Natural killer cell treated with Interleukin-12 subunit alpha and Interleukin-12 subunit beta and Interleukin-15 and Interleukin-18, amount 100 ng/mL, for 72 hours (primary cell): ENCODE measurements around the gene ABHD6. TPM values are rescaled to one million over a fixed set of nuclear protein-coding genes. Genes with fewer than 3 reads are reported as not detected.
"Not testable (repeated sequence)": the region's sequence is repeated elsewhere in the genome, so short reads cannot be mapped to it uniquely, and the experiment has no call there.

Source experiments
- ATAC-seq, 2 donors: fragments of 150-1000 bp; cut with Tn5 transposase in 1 of 2; sonication (Bioruptor Pico), chemical (Tn5 transposase) in 1 of 2; 2 replicates each; pipeline ENCODE4 v1.10.0; 2021
- DNase-seq: peaks from one replicate; pipeline ENCODE4 v3.0.0; 2022; ENCODE audit warnings: low spot score
- H3K27ac Mint-ChIP-seq, 2 donors: 1 replicate in 1 of 2; 2 replicates in 1 of 2; pipeline ENCODE4 v1.8.0; 2022; ENCODE audit warnings: mixed read lengths in 2 of 2, mild to moderate bottlenecking in 1 of 2, moderate library complexity in 1 of 2
- H3K27me3 Mint-ChIP-seq, 2 donors: 1 replicate in 1 of 2; 2 replicates in 1 of 2; pipeline ENCODE4 v1.8.0; 2022; ENCODE audit warnings: mixed read lengths in 2 of 2
- H3K36me3 Mint-ChIP-seq: one replicate; pipeline ENCODE4 v1.8.0; 2022; ENCODE audit warnings: mixed read lengths
- H3K4me1 Mint-ChIP-seq, 2 donors: 1 replicate in 1 of 2; 2 replicates in 1 of 2; pipeline ENCODE4 v1.8.0; 2022; ENCODE audit warnings: low read depth in 2 of 2, mixed read lengths in 2 of 2, mild to moderate bottlenecking in 1 of 2
- H3K4me3 Mint-ChIP-seq: one replicate; pipeline ENCODE4 v1.8.0; 2022; ENCODE audit warnings: mixed read lengths
- H3K9me3 Mint-ChIP-seq: 2 replicates; pipeline ENCODE4 v1.8.0; 2022; ENCODE audit warnings: mixed read lengths
- total RNA-seq, 2 donors: library from RNA; stranded (reverse); gene quantifications; one replicate each; pipeline ENCODE4 v1.2.3, GENCODE V29; 2022

ABHD6 gene
- total RNA-seq, 2 donors from 2014 or later = 2.5 to 3.3 TPM

DNA sequence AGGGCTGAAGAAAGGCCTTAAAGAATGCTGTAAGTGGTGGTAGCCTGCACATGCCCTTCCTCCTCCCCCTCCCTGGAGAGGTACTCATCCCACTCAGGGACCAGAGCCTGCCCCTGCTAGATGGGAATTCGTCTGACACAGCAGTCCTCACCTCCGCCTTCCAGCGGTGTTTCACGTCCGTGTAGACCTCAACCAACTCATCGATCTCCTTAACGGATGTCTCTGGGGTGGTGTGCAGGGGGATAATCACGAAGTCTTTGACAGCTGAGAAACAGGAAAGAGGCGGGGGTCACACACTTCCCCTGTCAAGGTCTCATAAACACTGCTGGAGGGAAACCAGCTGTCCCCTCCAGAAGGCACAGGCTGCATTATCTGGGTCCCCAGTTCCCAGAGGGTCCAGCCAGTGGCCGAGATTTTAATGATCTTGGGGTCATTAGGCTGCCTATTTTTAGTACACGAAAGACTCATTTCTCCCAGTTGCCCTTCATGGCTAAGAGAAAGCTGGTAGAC is 36.7 kb upstream of the ABHD6 start:
- DNase-seq (no peak), ATAC-seq (no peak)
- H3K27me3 Mint-ChIP-seq = peaks cover 4 to 14% of the 10 kb centered on the region in 2 donors
- peaks cover 0 to 3% of the 10 kb centered on the region in 2 donors for H3K4me1 Mint-ChIP-seq
- H3K9me3 Mint-ChIP-seq = no peaks in the 10 kb centered on the region
- H3K27ac Mint-ChIP-seq = no peak overlapping the region
- H3K36me3 Mint-ChIP-seq = no peaks in the 10 kb centered on the region
- no peak overlapping the region for H3K4me3 Mint-ChIP-seq

DNA sequence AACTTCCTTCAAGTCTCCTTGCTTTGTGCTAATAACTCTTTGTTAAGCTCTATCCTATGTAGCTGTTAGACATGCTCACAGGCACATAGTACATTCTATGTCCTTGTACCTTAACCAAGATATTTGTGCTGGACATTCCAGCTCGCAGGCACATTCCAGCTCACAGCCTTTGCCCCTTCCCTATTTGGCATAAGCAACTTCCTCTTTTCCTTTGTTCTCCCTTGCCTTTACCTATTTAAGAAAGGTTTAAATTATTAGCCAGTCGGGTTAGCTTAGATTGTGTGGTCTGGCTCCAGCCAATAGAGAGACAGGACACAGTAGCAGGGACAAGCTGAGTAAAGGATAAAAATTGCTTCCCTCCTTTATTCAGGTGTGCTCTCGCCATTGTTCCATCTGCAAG is 36.1 kb upstream of the ABHD6 start:
- not testable (repeated sequence) for H3K27ac Mint-ChIP-seq, H3K9me3 Mint-ChIP-seq, H3K4me1 Mint-ChIP-seq, ATAC-seq, H3K36me3 Mint-ChIP-seq, H3K4me3 Mint-ChIP-seq, DNase-seq
- peaks cover 6 to 14% of the 10 kb centered on the region in 2 donors for H3K27me3 Mint-ChIP-seq

DNA sequence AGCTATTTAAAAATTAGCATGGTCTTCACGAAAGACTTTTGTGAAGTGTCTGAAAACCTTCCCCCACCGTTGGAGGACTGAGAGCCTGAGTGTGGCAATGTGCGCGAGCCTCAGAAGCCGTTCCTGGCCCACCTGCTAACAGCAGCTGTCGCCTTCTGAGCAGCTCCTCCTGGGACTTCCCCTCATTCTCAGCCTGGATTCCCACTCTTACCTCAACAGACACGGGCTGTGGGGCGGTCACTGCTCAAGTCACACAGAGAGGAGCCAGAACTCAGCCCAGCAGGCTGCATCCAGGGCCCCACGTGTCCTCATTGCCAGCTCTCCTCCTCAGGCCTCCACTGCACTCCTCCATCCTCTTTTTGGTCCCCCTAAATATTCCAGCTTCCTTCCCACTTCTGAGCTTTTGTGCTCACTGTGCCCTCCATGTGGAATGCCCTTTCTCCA is 34.7 kb upstream of the ABHD6 start:
- H3K4me1 Mint-ChIP-seq = peaks cover 0 to 3% of the 10 kb centered on the region in 2 donors
- no peak overlapping the region for H3K4me3 Mint-ChIP-seq
- H3K9me3 Mint-ChIP-seq = no peaks in the 10 kb centered on the region
- no peaks in the 10 kb centered on the region for H3K36me3 Mint-ChIP-seq
- H3K27ac Mint-ChIP-seq = no peak overlapping the region
- ATAC-seq = peak in 1 of 2 donors; percentile 29
- peaks cover 8 to 19% of the 10 kb centered on the region in 2 donors for H3K27me3 Mint-ChIP-seq
- no peak for DNase-seq

DNA sequence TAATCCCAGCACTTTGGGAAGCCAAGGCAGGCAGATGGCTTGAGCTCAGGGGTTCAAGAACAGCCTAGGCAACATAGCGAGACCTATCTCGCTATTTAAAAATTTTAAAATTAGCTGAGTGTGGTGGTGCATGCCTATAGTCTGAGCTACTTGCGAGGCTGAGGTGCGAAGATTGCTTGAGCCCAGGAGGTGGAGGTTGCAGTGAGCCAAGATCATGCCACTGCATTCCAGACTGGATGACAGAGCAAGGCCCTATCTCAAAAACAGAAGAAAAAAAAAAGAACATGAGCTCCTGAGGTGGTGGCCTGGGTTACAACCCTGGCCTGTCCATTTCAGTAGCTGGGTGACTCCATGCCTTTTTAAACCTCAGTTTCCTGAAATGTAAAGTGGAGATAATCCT is 34.1 kb upstream of the ABHD6 start:
- Mint-ChIP-seq H3K9me3 (no peaks in the 10 kb centered on the region), H3K27me3 (peaks cover 10 to 21% of the 10 kb centered on the region in 2 donors), H3K27ac (no peak overlapping the region), H3K4me1 (peaks cover 0 to 3% of the 10 kb centered on the region in 2 donors), H3K36me3 (no peaks in the 10 kb centered on the region), H3K4me3 (no peak overlapping the region)
- no peak for DNase-seq
- no peak for ATAC-seq

DNA sequence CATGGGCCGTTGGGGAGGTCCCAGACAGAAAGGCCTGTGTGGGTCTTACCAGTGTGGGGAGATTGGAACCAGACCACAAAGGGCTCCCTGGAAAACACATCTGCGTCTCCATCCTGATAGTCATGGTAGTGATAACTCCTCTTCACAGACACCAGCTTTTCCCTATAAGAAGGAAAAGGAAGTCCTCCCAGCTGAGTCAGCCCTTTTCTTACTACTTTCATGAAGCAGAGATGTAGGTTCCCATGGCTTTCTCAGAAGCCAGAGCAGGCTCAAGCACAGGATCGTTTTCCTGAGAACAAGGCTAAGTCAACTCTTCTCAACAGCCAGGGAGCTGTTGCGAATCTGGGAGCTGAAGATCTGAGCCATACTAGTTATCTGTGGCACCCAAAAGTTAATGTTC is 32.9 kb upstream of the ABHD6 start:
- Mint-ChIP-seq H3K27ac (no peak overlapping the region), H3K4me1 (peaks cover 0 to 3% of the 10 kb centered on the region in 2 donors), H3K9me3 (no peaks in the 10 kb centered on the region), H3K27me3 (peaks cover 11 to 21% of the 10 kb centered on the region in 2 donors), H3K4me3 (no peak overlapping the region), H3K36me3 (no peaks in the 10 kb centered on the region)
- DNase-seq = no peak
- no peak for ATAC-seq

DNA sequence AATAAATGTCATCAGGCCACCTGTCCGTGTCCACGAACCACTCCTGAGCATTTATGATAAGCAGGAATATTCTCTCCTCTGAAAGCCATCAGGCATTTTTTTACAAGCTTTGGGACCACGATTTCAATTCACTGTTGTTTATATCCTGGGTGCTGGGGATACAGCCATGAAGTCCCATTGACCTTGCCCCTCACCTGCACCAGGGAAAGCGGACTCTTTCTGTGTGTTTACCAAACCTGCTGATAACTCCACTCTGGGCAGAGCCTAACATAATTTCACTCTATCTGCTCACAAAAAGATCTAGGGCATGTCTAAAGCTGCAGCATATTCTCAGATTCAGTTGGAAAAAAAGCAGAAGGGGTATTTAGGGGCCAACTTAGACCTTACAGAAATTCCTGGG is 31.6 kb upstream of the ABHD6 start:
- no peak overlapping the region for H3K27ac Mint-ChIP-seq
- ATAC-seq = no peak
- H3K9me3 Mint-ChIP-seq = no peaks in the 10 kb centered on the region
- H3K4me1 Mint-ChIP-seq = peaks cover 0 to 3% of the 10 kb centered on the region in 2 donors
- H3K36me3 Mint-ChIP-seq = no peaks in the 10 kb centered on the region
- H3K27me3 Mint-ChIP-seq = peaks cover 14 to 21% of the 10 kb centered on the region in 2 donors
- H3K4me3 Mint-ChIP-seq = no peak overlapping the region
- DNase-seq = no peak

DNA sequence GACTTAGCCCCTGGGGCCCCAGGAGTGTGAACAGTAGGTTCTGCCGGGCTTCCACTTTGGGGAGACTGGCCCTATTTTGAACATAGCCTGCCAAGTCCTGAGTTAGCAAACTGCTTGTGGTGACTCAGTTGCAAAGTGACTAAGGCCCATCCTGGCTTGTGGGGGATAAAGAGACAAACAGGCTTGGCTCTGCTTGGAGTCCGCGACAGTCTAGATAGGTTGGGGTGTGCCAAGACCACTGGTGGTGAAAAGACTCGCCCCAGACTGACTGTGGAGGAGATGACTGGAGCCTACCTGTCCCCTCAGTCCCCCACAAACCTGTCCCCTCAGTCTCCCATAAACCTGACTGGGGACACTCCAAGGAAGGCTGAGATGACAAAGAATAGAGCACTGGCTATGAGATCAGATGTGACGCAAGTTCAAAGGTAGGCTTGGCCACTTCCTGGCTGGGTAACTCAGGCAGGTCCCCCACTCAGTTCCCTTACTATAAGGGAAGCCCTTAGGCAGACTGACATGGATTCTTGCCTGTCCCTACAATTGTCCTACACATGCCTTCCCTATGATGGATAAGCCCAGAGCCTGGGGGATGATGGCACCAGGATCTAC is 31.1 kb upstream of the ABHD6 start:
- H3K36me3 Mint-ChIP-seq = no peaks in the 10 kb centered on the region
- no peaks in the 10 kb centered on the region for H3K9me3 Mint-ChIP-seq
- peaks cover 0 to 3% of the 10 kb centered on the region in 2 donors for H3K4me1 Mint-ChIP-seq
- DNase-seq (no peak), ATAC-seq (peak; percentile 76 to 85)
- H3K27ac Mint-ChIP-seq = no peak overlapping the region
- no peak overlapping the region for H3K4me3 Mint-ChIP-seq
- H3K27me3 Mint-ChIP-seq = peaks cover 14 to 19% of the 10 kb centered on the region in 2 donors

DNA sequence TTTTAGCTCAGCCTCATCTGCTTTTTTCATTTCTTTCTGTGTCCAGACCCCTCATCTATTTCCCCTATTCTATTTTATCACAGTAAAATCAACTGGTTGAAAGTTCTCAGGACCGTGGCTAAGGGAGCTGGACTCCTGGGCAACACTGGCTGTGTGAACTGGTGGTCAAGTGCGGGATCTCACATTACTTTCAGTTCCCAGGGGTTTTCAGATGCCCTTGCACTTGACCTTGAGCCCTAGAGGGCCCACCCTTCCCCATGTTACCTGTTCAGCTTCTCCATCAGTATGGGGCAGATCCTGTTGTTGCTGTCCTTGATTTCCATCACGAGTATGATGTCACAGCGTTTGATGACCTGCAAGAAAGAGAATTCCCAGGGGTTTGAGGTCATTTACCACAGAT is 29.6 kb upstream of the ABHD6 start:
- ATAC-seq (no peak), DNase-seq (no peak)
- H3K4me1 Mint-ChIP-seq = peaks cover 0 to 3% of the 10 kb centered on the region in 2 donors
- H3K9me3 Mint-ChIP-seq = no peaks in the 10 kb centered on the region
- no peak overlapping the region for H3K27ac Mint-ChIP-seq
- H3K36me3 Mint-ChIP-seq = no peaks in the 10 kb centered on the region
- peaks cover 13 to 14% of the 10 kb centered on the region in 2 donors for H3K27me3 Mint-ChIP-seq
- no peak overlapping the region for H3K4me3 Mint-ChIP-seq

DNA sequence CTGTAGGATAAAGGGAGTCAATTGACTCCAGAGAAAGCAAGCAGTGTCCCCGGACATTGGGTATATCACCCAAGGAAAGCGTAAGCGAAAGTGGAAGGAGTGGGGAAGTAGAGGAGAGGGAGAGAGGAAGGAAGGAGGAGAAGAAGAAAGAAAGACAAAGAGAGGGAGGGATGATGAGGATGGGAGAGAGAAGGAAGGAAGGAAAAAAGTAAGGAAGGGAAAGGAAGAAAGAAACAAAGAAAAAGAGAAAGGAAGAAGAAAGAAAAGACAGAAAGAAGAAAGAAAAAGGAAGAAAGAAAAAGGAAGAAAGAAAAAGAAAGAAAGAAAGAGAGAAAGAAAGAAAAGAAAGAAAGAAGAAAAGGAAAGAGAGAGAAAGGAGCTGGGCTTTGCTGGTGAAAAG is 27.7 kb upstream of the ABHD6 start:
- H3K4me1 Mint-ChIP-seq = peaks cover 5 to 8% of the 10 kb centered on the region in 2 donors
- no peaks in the 10 kb centered on the region for H3K9me3 Mint-ChIP-seq
- no peak for ATAC-seq
- H3K36me3 Mint-ChIP-seq = no peaks in the 10 kb centered on the region
- H3K27ac Mint-ChIP-seq = no peak overlapping the region
- no peak overlapping the region for H3K4me3 Mint-ChIP-seq
- H3K27me3 Mint-ChIP-seq = peaks cover 8 to 11% of the 10 kb centered on the region in 2 donors
- DNase-seq = no peak

DNA sequence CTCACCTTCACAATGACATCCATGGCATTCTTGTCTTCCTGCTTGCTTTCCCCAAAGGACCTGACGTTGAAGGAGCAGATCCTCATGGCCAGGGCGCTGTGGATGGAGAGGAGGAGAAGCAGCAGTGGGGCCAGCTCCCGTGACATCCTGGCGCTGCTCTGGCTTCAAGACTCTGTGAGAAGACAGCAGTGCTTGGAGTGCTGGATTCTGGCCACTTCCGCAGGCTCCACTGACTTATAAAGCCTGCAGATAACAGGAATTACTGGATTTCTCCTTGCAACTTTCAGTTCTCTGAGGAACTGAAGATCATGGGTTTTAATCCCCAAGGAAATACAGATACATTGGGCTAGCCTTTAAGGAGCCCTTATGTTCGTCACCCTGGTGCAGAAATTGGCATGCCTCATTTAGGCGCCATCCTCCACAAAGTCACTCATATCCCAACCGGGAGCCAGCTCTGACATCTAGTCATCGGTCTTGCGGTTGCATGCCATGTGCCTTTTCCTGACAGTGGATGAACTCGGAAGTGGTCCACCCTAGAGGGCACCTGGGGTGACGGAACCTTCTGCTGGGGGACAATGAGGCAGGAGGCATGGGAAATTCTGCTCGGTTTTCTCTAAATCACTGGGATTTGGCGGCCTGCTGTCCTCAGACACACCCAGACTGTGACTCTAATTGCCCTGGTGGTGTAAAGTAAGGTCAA is 26.7 kb upstream of the ABHD6 start, which contains the start of gene DNASE1L3:
TSS of gene DNASE1L3 (minus strand) at position 212 of the 700 bp plus-strand sequence. CDS start at position 146, 66 bp downstream.
- H3K4me1 Mint-ChIP-seq = peaks cover 9 to 12% of the 10 kb centered on the region in 2 donors
- no peak within 1 kb of the TSS for H3K4me3 Mint-ChIP-seq
- H3K36me3 Mint-ChIP-seq = no peaks in the 10 kb centered on the region
- no peak for ATAC-seq
- no peaks in the 10 kb centered on the region for H3K9me3 Mint-ChIP-seq
- DNase-seq = no peak
- H3K27me3 Mint-ChIP-seq = peaks cover 8 to 10% of the 10 kb centered on the region in 2 donors
- H3K27ac Mint-ChIP-seq = no peak within 1 kb of the TSS

DNA sequence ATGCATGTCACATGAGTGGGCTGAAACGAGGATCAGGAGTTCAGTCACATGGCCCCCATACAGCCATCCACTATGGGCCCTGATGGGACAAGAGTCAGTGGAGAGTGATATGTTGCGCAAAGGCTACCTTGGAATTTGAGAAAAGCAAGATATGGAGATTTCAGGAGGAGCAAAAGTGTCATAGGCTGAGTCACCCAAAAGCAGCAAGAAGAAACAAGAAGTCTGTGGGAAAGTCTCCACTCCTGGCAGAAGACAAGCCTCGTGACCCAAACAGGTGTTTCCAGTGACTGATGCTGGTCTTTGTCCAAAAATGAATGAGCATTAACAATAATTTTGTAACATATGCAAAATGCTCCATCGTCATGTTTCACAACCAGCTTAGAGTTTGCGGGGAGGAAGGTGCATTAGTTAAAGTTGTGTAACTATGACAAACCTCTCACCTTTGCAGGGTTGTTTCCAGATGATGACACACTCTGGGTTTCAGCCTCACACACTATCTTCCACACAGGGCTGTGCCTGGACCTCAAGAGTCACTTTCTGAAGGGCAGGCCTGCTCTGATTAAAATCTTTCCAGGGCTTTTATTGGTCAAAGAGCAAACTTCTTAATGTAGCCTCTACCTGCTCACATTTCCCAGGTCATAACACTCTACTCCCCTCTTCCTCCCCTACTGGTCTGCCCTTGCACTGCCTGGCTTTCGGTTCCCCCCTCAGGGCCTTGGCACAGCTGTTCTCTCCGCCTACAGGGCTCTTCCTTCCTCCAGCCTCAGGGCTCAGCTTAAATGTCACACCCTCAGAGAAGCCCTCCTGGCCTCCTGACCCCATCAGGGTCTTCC is 22.9 kb upstream of the ABHD6 start:
- ATAC-seq = peak; percentile 89 to 92
- no peaks in the 10 kb centered on the region for H3K36me3 Mint-ChIP-seq

DNA sequence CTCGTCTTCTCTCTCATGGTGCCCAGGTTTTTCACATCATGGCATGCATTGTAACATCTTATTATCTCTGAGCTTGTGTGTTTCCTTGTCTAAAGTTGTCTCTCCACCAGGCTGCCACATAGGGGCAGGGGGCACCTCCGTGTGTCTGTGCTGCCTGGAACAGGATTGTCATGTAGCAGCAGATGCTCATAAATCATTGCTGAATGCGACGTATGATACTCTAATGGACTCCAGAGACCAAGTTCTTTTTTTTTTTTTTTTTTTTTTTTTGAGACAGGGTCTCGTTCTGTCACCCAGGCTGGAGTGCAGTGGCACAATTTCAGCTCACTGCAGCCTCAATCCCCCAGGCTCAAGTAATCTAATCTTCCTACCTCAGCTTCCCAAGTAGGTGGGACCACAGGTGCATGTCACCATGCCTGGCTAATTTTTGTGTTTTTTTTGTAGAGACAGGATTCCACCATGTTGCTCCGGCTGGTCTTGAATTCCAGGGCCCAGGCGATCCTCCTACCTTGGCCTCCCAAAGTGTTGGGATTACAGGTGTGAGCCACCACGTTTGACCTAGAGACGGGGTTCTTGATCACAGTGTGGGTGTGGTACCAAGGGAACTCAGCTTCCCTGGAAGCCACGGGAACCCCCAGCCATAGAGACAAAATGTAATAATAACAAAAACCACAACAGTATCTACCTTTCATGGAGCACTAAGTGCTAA is 22.1 kb upstream of the ABHD6 start:
- DNase-seq (no peak), ATAC-seq (no peak)
- Mint-ChIP-seq H3K4me1 (peaks cover 21 to 31% of the 10 kb centered on the region in 2 donors), H3K36me3 (no peaks in the 10 kb centered on the region), H3K27ac (peak overlapping the region in 1 of 2 donors; percentile 1), H3K4me3 (peak overlapping the region; percentile 14), H3K9me3 (no peaks in the 10 kb centered on the region), H3K27me3 (peaks cover 0 to 3% of the 10 kb centered on the region in 2 donors)

More for the DNA sequence above, 22.9 kb upstream of the ABHD6 start:
- H3K4me3 Mint-ChIP-seq = peak overlapping the region; percentile 14
- peak overlapping the region in 1 of 2 donors; percentile 1 for H3K27ac Mint-ChIP-seq
- DNase-seq = peak; percentile 65
- peaks cover 0 to 6% of the 10 kb centered on the region in 2 donors for H3K27me3 Mint-ChIP-seq
- no peaks in the 10 kb centered on the region for H3K9me3 Mint-ChIP-seq
- peaks cover 21 to 31% of the 10 kb centered on the region in 2 donors for H3K4me1 Mint-ChIP-seq
